IMR-90 (cell line): ENCODE results near the gene BRD1.

Experiments used
- BHLHE40 ChIP-seq: fragments of 150-350 bp; IDR thresholded peaks from 2 replicates; pipeline ENCODE4 v1.6.1; 2016; ENCODE audit warnings: mild to moderate bottlenecking, low read depth, low read length
- CEBPB ChIP-seq: IDR thresholded peaks from 2 replicates; pipeline ENCODE4 v1.6.1; 2012; ENCODE audit warnings: low read depth, low read length, improper control_type of control experiment
- CTCF ChIP-seq: conservative IDR thresholded peaks from 2 replicates; pipeline ENCODE4 v1.5.1; 2012; ENCODE audit warnings: mild to moderate bottlenecking, low read depth, low read length, improper control_type of control experiment
- ELK1 ChIP-seq: fragments of 150-350 bp; IDR thresholded peaks from 2 replicates; pipeline ENCODE4 v1.6.1; 2016; ENCODE audit warnings: low read depth, mild to moderate bottlenecking, low read length, moderate library complexity, borderline replicate concordance
- POLR2A ChIP-seq: IDR thresholded peaks from 2 replicates; pipeline ENCODE4 v1.6.1; 2012; ENCODE audit warnings: mild to moderate bottlenecking, low read depth, low read length
- RAD21 ChIP-seq: IDR thresholded peaks from 2 replicates; pipeline ENCODE4 v1.6.1; 2012; ENCODE audit warnings: low read length, improper control_type of control experiment
- RFX5 ChIP-seq: IDR thresholded peaks from 2 replicates; pipeline ENCODE4 v1.8.0; 2012; ENCODE audit warnings: low read depth, mild to moderate bottlenecking, low read length, moderate library complexity
- SMC3 ChIP-seq: fragments of 150-350 bp; IDR thresholded peaks from 2 replicates; pipeline ENCODE4 v1.6.1; 2016; ENCODE audit warnings: low read depth, mild to moderate bottlenecking, antibody characterized with exemption, low read length, moderate library complexity
- USF2 ChIP-seq: fragments of 150-350 bp; IDR thresholded peaks from 2 replicates; pipeline ENCODE4 v1.6.1; 2017; ENCODE audit warnings: mild to moderate bottlenecking, antibody characterized with exemption, low read length, low read depth

GRCh38 chr22:49738006-49738405, 89.7 kb downstream of the BRD1 start:
- TF ChIP-seq CTCF (no peak), USF2 (no peak), POLR2A (no peak), RAD21 (no peak), CEBPB (no peak), BHLHE40 (no peak), SMC3 (no peak), ELK1 (no peak), RFX5 (no peak)
